Ovary (tissue), 9 donors: ENCODE data around the gene COL21A1. TPM values are rescaled to one million over a fixed set of nuclear protein-coding genes. Genes with fewer than 3 reads are reported as not detected.
"Not testable (repeated sequence)": the region's sequence is repeated elsewhere in the genome, so short reads cannot be mapped to it uniquely, and the experiment has no call there.

ENCODE experiments used
- DNase-seq, 5 donors: peaks; one replicate each; pipeline ENCODE4 v3.0.0-alpha.2; 2019 to 2020
- H3K27ac ChIP-seq, 2 donors: fragments of 200-600 bp; one replicate each; pipeline versions ENCODE4 v1.5.1 to v1.8.0; 2019 to 2022
- H3K27me3 ChIP-seq: fragments of 200-600 bp; one replicate; pipeline ENCODE4 v1.8.0; 2022
- H3K36me3 ChIP-seq: fragments of 200-600 bp; sonication (generic); one replicate; pipeline ENCODE4 v1.5.1; 2019
- H3K4me1 ChIP-seq: one replicate; pipeline ENCODE4 v1.8.1; 2013; ENCODE audit warnings: mild to moderate bottlenecking, moderate library complexity; ENCODE audit not compliant: insufficient read depth
- H3K4me3 ChIP-seq: fragments of 200-600 bp; sonication (generic); one replicate; pipeline ENCODE4 v1.5.1; 2017
- H3K9me3 ChIP-seq, 2 donors: fragments of 200-600 bp in 1 of 2; sonication (generic) in 1 of 2; one replicate each; pipeline versions ENCODE4 v1.5.1 to v1.8.1; 2013 to 2019; ENCODE audit warnings: mild to moderate bottlenecking in 1 of 2, moderate library complexity in 1 of 2
- CTCF ChIP-seq, 3 donors: fragments of 450-650 bp in 2 of 3; fragments of 200-600 bp in 1 of 3; IDR thresholded peaks; one replicate each; pipeline versions ENCODE4 v1.5.1 to v1.8.0; 2016 to 2022; ENCODE audit warnings: antibody characterized with exemption in 3 of 3, mild to moderate bottlenecking in 1 of 3
- EP300 ChIP-seq: sonication (generic); formaldehyde crosslinking; IDR thresholded peaks from one replicate; pipeline ENCODE4 v1.6.1; 2017; ENCODE audit warnings: antibody characterized with exemption
- POLR2A ChIP-seq: fragments of 450-650 bp; IDR thresholded peaks from one replicate; pipeline ENCODE4 v1.6.1; 2017; ENCODE audit warnings: antibody characterized with exemption, mild to moderate bottlenecking, moderate library complexity
- WGBS, 3 donors: extraction: QIAGEN DNeasy Blood & Tissue Kit in 1 of 3; methylation state at CpG; one replicate each; pipeline versions ENCODE4 v1.1.5 to v1.1.7; 2013 to 2017; 5-methylcytosine and 5-hydroxymethylcytosine counted together
- intact Hi-C, 4 donors: fragments of 100-400 bp; cut with DNase I; formaldehyde crosslinking; loops; one replicate each; pipeline versions ENCODE4 v1.11.0 to v1.15.1; 2022 to 2023
- polyA plus RNA-seq, 2 donors: library from polyadenylated mRNA; stranded (reverse); fragments of 200-250 nt in 1 of 2; fragments of 350-450 nt in 1 of 2; fragmentation: Illumina TruSeq in 1 of 2; extraction: RNeasy Lipid Tissue Mini Kit (QIAGEN cat#74804) in 1 of 2; gene quantifications; one replicate each; pipeline ENCODE4 v1.2.3, GENCODE V29; 2013 to 2014
- total RNA-seq, 7 donors: library from RNA; depleted of rRNA in 2 of 7; stranded (reverse); fragments of >200 nt in 2 of 7; fragmentation: NEBNext Ultra II Directional in 3 of 7; extraction: Animal tissue kit (Norgen Biotek cat#: 25700) in 3 of 7; gene quantifications; one replicate each; pipeline versions ENCODE4 v1.1.0 to v1.2.4, GENCODE V29; 2016 to 2023
- donor health status: DM: no; HTN: no; CAD: no; lungs with moderate emphysema.
- donor health status: DM: no; HTN: no; CAD: no.
- donor health status: Bipolar disorder and iron deficiency.
- donor health status: DM: yes; HTN: yes; CAD: no.
- donor health status: DM: no; HTN: no; CAD: no.
- donor health status: DM: yes; HTN: yes; CAD: no.

COL21A1 gene
- total and polyA plus RNA-seq, 9 donors, result 2.5 to 15.7 (median 4.0) TPM

- WGBS, 3 donors, result 16 to 37% (median 25%) methylated on average over 3 of the region's 3 CpGs
- Histone ChIP-seq H3K9me3 (peaks cover 0 to 6% of the 10 kb centered on the region in 2 donors), H3K4me1 (no peaks in the 10 kb centered on the region), H3K4me3 (no peak overlapping the region), H3K27me3 (no peaks in the 10 kb centered on the region), H3K36me3 (no peaks in the 10 kb centered on the region), H3K27ac (no peak overlapping the region)
- no peak for DNase-seq
- TF ChIP-seq EP300, result no peak
- TF ChIP-seq CTCF (IDR thresholded peaks at IDR 0.05), result no peak
- no peak for TF ChIP-seq POLR2A
- intact Hi-C loops, result no loop called here
These were observed 18.6 kb upstream of the COL21A1 start for GRCh38 chr6:56266011-56266410.

GRCh38 chr6:56263596-56264315 is 16.4 kb upstream of the COL21A1 start:
- no peaks in the 10 kb centered on the region for H3K36me3 ChIP-seq
- no peaks in the 10 kb centered on the region for H3K27me3 ChIP-seq
- no peak overlapping the region for H3K4me3 ChIP-seq
- WGBS, 3 donors, result 56 to 58% (median 57%) methylated on average over 5 of the region's 5 CpGs
- TF ChIP-seq CTCF (IDR thresholded peaks at IDR 0.05) (no peak), EP300 (no peak), POLR2A (no peak)
- H3K9me3 ChIP-seq, result no peaks in the 10 kb centered on the region
- no peak for DNase-seq
- H3K4me1 ChIP-seq, result no peaks in the 10 kb centered on the region
- intact Hi-C loops, result loop anchor here in 1 of 4 donors (5.0 kb wide), 1 partner anchor 1996 kb away; no protein-coding TSS in a partner anchor
- H3K27ac ChIP-seq, result no peak overlapping the region

- intact Hi-C loops, result loop anchor here in 1 of 4 donors (5.0 kb wide), 1 partner anchor 1993 kb away; no protein-coding TSS in a partner anchor
- H3K27ac ChIP-seq, H3K9me3 ChIP-seq, H3K27me3 ChIP-seq, H3K4me3 ChIP-seq, DNase-seq, H3K4me1 ChIP-seq, H3K36me3 ChIP-seq: not testable (repeated sequence)
These were observed 13.2 kb upstream of the COL21A1 start for GRCh38 chr6:56260593-56260992.

- intact Hi-C loops, result loop anchor here in 1 of 4 donors (5.0 kb wide), 1 partner anchor 1992 kb away; no protein-coding TSS in a partner anchor
- Histone ChIP-seq H3K4me1 (no peaks in the 10 kb centered on the region), H3K27ac (no peak overlapping the region), H3K4me3 (no peak overlapping the region), H3K27me3 (no peaks in the 10 kb centered on the region), H3K36me3 (no peaks in the 10 kb centered on the region), H3K9me3 (no peaks in the 10 kb centered on the region)
- 51 to 70% (median 64%) methylated on average over 3 of the region's 3 CpGs for WGBS, 3 donors
- TF ChIP-seq CTCF (IDR thresholded peaks at IDR 0.05) (no peak), EP300 (no peak), POLR2A (no peak)
- no peak for DNase-seq
These were observed 12.1 kb upstream of the COL21A1 start for GRCh38 chr6:56259234-56260077.
